Right lobe of liver (tissue), 4 donors: ENCODE measurements around the gene UGT1A10.

ENCODE experiments used
- CTCF ChIP-seq, 4 donors: fragments of 200-600 bp in 3 of 4; fragments of 450-650 bp in 1 of 4; IDR thresholded peaks; one replicate each; pipeline versions ENCODE4 v1.5.1 to v1.8.0; 2016 to 2022; ENCODE audit warnings: antibody characterized with exemption in 4 of 4, mild to moderate bottlenecking in 2 of 4
- POLR2A ChIP-seq: fragments of 450-650 bp; IDR thresholded peaks from one replicate; pipeline ENCODE4 v1.6.1; 2017; ENCODE audit warnings: antibody characterized with exemption, mild to moderate bottlenecking
- donor health status: DM: no; HTN: no; CAD: no.
- donor health status: DM: no; HTN: no; CAD: no.
- donor health status: DM: no; HTN: yes; CAD: no.

DNA sequence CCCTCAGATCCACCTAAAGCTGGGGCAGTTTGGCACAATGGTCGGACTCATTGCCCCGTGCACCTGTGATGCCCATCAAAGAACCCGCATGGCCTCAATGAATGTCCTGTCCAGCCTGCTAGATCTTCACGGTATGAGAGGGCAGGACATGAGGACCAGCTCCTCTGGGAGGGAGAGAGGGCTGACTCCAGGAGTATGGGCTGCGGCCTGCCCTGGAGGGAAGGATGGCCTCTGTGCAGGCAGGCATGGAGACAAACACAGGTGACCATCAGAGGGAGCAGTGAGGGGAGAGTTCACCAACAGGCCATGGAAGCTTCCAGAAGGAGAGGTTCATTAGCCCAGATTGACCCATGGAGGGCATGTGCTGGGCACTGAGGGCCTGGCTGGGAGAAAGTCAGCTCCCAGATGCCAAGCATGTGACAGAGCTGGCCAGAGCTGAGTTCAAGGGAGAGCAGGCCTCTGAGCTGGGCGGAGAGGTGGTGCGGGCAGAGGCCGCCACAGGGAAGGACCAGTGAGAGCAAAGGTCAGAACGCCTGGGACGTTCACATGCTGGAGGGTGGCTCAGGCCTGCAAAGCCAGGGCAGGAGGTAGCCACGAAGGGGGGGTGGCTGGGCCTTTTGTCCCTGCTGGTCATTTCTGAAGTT is 181.9 kb downstream of the UGT1A10 start:
- TF ChIP-seq CTCF (IDR thresholded peaks at IDR 0.05) (no peak), POLR2A (no peak)
